K562 (cell line): Measurements from ENCODE around the gene ACTR8. TPM values are rescaled to one million over a fixed set of nuclear protein-coding genes. Genes with fewer than 3 reads are reported as not detected.

ENCODE experiments used
- CBX5 ChIP-seq: IDR thresholded peaks from 2 replicates; pipeline ENCODE4 v1.6.1; 2014; ENCODE audit warnings: low read depth, borderline replicate concordance
- DACH1 ChIP-seq: fragments of 450-650 bp; IDR thresholded peaks from 2 replicates; pipeline ENCODE4 v1.6.1; 2018; ENCODE audit not compliant: partially characterized antibody
- GABPA ChIP-seq: fragments of 200-800 bp; sonication (Bioruptor generic); conservative IDR thresholded peaks from 2 replicates; pipeline ENCODE4 v1.6.1; 2016; ENCODE audit warnings: low read depth, missing genetic modification characterization, missing compliant biosample characterization
- HDAC3 ChIP-seq: fragments of 450-650 bp; IDR thresholded peaks from 2 replicates; pipeline ENCODE4 v1.6.1; 2018; ENCODE audit warnings: borderline replicate concordance, mild to moderate bottlenecking, moderate library complexity; ENCODE audit not compliant: partially characterized antibody
- LEF1 ChIP-seq: fragments of 450-650 bp; IDR thresholded peaks from 2 replicates; pipeline ENCODE4 v1.6.1; 2016; ENCODE audit warnings: mild to moderate bottlenecking
- MCM5 ChIP-seq: fragments of 450-650 bp; IDR thresholded peaks from 2 replicates; pipeline ENCODE4 v1.6.1; 2016; ENCODE audit warnings: low read depth
- TAL1 ChIP-seq: fragments of 450-650 bp; IDR thresholded peaks from 2 replicates; pipeline ENCODE4 v1.6.1; 2016; ENCODE audit warnings: mild to moderate bottlenecking
- TFAM ChIP-seq: fragments of 250-450 bp; sonication (Bioruptor Pico); conservative IDR thresholded peaks from 2 replicates; pipeline ENCODE4 v1.5.0; 2021; ENCODE audit warnings: mild to moderate bottlenecking, moderate library complexity
- ZC3H11A ChIP-seq: IDR thresholded peaks from 2 replicates; pipeline ENCODE4 v1.6.1; 2012; ENCODE audit warnings: low read depth, low read length, improper control_type of control experiment
- ZNF224 ChIP-seq: sonication (generic); formaldehyde crosslinking; IDR thresholded peaks from 2 replicates; pipeline ENCODE4 v1.8.0; 2022; ENCODE audit warnings: mild to moderate bottlenecking, missing genetic modification reagents
- ZNF766 ChIP-seq: fragments of 200-800 bp; sonication (Bioruptor generic); conservative IDR thresholded peaks from 2 replicates; pipeline ENCODE4 v1.6.1; 2016; ENCODE audit warnings: missing genetic modification characterization, missing compliant biosample characterization
- polyA plus RNA-seq, 8 experiments: library from polyadenylated mRNA; depleted of rRNA in 4 of 8; stranded (reverse) in 5 of 8; unstranded in 3 of 8; fragments of >200 nt; fragmentation: Nextera tagmentation in 2 of 8; fragmentation: Illumina TruSeq in 1 of 8; extraction: Ambion mirVana in 2 of 8; extraction: Trizol in 1 of 8; gene quantifications; 2 replicates each; pipeline versions ENCODE4 v1.2.1 to v1.2.3, GENCODE V29; 2011 to 2014; ENCODE audit warnings: inconsistent platforms in 1 of 8, missing spikeins in 1 of 8
- total RNA-seq, 7 experiments: library from RNA; depleted of rRNA in 6 of 7; stranded (reverse); fragments of >200 nt in 6 of 7; fragmentation: Illumina TruSeq in 2 of 7; extraction: Trizol in 2 of 7; gene quantifications; 2 replicates each; pipeline versions ENCODE4 v1.2.1 to v1.2.3, GENCODE V29; 2011 to 2021; ENCODE audit warnings: low replicate concordance in 1 of 7
- TF ChIP-seq, protein P1 (sequence below): fragments of 250-450 bp; sonication (Bioruptor Pico); IDR thresholded peaks from 2 replicates; pipeline ENCODE4 v1.4.0; 2020; ENCODE audit warnings: mild to moderate bottlenecking, moderate library complexity, borderline replicate concordance
- TF ChIP-seq, protein P2 (sequence below): fragments of 450-650 bp; IDR thresholded peaks from 2 replicates; pipeline ENCODE4 v1.6.1; 2016; ENCODE audit warnings: mild to moderate bottlenecking
- TF ChIP-seq, protein P3 (sequence below), 3 experiments: fragments of 200-800 bp in 1 of 3; fragments of 250-450 bp in 1 of 3; fragments of 450-650 bp in 1 of 3; sonication (Bioruptor Pico) in 1 of 3; sonication (Bioruptor generic) in 1 of 3; formaldehyde crosslinking in 1 of 3; IDR thresholded peaks; 2 replicates each; pipeline versions ENCODE4 v1.6.1 to v1.8.0; 2016 to 2022; ENCODE audit warnings: mild to moderate bottlenecking in 2 of 3, missing genetic modification characterization in 2 of 3, missing compliant biosample characterization in 1 of 3, moderate library complexity in 1 of 3
- TF ChIP-seq, protein P4 (sequence below): fragments of 250-450 bp; sonication (Bioruptor Pico); IDR thresholded peaks from 2 replicates; pipeline ENCODE4 v1.9.0; 2021; ENCODE audit warnings: mild to moderate bottlenecking, inconsistent platforms

The ACTR8 gene
- total and polyA plus RNA-seq, 9 of the 15 experiments (the other 6 are each of a cell fraction or from before 2014, with no cell fraction given) = 4.8 to 24.2 (median 17.5) TPM

DNA sequence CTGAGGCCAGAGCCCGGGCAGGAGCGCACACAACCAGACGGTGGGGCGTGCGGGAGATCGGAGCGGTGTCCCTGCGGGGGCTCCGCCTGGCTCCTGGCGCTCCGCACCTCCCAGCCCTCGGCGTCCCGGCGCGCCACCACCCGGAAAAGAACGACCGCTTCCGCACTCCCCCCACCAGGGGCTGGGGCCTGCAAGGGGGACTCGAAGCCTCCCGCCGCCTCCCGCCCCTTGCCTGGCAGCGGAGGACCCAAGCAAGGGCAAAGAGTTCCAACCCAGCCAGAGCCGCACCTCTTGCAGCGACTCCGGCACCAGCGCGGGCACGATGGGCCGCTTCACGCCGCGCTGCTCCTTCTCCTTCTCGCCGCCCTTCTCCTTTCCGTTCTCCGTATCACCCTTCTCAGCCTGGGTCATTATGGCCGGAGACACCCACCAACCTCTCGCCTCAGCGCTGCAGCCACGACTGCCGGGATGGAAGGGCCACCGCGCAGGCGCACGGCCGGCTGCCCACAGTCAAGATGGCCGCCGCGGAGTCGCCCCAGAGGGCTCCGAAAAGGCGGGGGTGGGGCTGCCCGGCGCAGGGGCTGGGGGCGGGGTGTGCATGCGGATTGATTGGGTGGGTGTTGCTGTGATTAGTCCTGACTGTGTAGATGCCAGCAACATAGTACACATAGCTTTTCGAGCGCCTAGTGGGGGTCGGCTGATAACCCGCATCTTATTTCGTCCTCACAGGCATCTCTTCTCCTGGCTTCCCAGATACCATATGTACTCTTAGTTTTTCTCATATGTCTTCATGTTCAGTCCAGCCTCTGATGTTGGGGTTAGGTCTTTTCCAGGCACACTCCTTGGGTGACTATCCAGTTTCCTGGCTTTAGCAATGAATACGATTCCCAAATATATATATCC lies at the start of gene ACTR8 (continued):
- TF ChIP-seq, protein P1, sequence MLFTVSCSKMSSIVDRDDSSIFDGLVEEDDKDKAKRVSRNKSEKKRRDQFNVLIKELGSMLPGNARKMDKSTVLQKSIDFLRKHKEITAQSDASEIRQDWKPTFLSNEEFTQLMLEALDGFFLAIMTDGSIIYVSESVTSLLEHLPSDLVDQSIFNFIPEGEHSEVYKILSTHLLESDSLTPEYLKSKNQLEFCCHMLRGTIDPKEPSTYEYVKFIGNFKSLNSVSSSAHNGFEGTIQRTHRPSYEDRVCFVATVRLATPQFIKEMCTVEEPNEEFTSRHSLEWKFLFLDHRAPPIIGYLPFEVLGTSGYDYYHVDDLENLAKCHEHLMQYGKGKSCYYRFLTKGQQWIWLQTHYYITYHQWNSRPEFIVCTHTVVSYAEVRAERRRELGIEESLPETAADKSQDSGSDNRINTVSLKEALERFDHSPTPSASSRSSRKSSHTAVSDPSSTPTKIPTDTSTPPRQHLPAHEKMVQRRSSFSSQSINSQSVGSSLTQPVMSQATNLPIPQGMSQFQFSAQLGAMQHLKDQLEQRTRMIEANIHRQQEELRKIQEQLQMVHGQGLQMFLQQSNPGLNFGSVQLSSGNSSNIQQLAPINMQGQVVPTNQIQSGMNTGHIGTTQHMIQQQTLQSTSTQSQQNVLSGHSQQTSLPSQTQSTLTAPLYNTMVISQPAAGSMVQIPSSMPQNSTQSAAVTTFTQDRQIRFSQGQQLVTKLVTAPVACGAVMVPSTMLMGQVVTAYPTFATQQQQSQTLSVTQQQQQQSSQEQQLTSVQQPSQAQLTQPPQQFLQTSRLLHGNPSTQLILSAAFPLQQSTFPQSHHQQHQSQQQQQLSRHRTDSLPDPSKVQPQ = no peak
- TF ChIP-seq, protein P2, sequence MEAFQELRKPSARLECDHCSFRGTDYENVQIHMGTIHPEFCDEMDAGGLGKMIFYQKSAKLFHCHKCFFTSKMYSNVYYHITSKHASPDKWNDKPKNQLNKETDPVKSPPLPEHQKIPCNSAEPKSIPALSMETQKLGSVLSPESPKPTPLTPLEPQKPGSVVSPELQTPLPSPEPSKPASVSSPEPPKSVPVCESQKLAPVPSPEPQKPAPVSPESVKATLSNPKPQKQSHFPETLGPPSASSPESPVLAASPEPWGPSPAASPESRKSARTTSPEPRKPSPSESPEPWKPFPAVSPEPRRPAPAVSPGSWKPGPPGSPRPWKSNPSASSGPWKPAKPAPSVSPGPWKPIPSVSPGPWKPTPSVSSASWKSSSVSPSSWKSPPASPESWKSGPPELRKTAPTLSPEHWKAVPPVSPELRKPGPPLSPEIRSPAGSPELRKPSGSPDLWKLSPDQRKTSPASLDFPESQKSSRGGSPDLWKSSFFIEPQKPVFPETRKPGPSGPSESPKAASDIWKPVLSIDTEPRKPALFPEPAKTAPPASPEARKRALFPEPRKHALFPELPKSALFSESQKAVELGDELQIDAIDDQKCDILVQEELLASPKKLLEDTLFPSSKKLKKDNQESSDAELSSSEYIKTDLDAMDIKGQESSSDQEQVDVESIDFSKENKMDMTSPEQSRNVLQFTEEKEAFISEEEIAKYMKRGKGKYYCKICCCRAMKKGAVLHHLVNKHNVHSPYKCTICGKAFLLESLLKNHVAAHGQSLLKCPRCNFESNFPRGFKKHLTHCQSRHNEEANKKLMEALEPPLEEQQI = no peak
- TF ChIP-seq, protein P3, sequence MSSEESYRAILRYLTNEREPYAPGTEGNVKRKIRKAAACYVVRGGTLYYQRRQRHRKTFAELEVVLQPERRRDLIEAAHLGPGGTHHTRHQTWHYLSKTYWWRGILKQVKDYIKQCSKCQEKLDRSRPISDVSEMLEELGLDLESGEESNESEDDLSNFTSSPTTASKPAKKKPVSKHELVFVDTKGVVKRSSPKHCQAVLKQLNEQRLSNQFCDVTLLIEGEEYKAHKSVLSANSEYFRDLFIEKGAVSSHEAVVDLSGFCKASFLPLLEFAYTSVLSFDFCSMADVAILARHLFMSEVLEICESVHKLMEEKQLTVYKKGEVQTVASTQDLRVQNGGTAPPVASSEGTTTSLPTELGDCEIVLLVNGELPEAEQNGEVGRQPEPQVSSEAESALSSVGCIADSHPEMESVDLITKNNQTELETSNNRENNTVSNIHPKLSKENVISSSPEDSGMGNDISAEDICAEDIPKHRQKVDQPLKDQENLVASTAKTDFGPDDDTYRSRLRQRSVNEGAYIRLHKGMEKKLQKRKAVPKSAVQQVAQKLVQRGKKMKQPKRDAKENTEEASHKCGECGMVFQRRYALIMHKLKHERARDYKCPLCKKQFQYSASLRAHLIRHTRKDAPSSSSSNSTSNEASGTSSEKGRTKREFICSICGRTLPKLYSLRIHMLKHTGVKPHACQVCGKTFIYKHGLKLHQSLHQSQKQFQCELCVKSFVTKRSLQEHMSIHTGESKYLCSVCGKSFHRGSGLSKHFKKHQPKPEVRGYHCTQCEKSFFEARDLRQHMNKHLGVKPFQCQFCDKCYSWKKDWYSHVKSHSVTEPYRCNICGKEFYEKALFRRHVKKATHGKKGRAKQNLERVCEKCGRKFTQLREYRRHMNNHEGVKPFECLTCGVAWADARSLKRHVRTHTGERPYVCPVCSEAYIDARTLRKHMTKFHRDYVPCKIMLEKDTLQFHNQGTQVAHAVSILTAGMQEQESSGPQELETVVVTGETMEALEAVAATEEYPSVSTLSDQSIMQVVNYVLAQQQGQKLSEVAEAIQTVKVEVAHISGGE (CRISPR knock-in tag; IDR thresholded peaks at IDR 0.05) = no peak
- TF ChIP-seq ZC3H11A = no peak
- TF ChIP-seq MCM5 = no peak
- no peak for TF ChIP-seq TFAM (CRISPR knock-in tag)
- no peak for TF ChIP-seq TAL1
- TF ChIP-seq GABPA (tag) = peak; percentile 65
- TF ChIP-seq CBX5 = no peak
- TF ChIP-seq, protein P4, sequence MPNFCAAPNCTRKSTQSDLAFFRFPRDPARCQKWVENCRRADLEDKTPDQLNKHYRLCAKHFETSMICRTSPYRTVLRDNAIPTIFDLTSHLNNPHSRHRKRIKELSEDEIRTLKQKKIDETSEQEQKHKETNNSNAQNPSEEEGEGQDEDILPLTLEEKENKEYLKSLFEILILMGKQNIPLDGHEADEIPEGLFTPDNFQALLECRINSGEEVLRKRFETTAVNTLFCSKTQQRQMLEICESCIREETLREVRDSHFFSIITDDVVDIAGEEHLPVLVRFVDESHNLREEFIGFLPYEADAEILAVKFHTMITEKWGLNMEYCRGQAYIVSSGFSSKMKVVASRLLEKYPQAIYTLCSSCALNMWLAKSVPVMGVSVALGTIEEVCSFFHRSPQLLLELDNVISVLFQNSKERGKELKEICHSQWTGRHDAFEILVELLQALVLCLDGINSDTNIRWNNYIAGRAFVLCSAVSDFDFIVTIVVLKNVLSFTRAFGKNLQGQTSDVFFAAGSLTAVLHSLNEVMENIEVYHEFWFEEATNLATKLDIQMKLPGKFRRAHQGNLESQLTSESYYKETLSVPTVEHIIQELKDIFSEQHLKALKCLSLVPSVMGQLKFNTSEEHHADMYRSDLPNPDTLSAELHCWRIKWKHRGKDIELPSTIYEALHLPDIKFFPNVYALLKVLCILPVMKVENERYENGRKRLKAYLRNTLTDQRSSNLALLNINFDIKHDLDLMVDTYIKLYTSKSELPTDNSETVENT (CRISPR knock-in tag) = no peak
- TF ChIP-seq HDAC3 = no peak
- TF ChIP-seq DACH1 = no peak
- no peak for TF ChIP-seq LEF1
- TF ChIP-seq ZNF224 (CRISPR knock-in tag) = no peak
- TF ChIP-seq ZNF766 (CRISPR knock-in tag) = peak; percentile 68; the same call in 1 of the 2 replicates
